H1 (cell line): ENCODE measurements around the gene DOCK9. TPM values are rescaled to one million over a fixed set of nuclear protein-coding genes. Genes with fewer than 3 reads are reported as not detected.

Source experiments
- CTCF ChIA-PET: fragments of 300-600 bp; sonication (Branson Sonifier 250); formaldehyde crosslinking; loops from one replicate; lab custom pipeline; 2021; ENCODE audit not compliant: partially characterized antibody; lab: Charles Lee
- POLR2A ChIA-PET: fragments of 300-600 bp; sonication (Branson Sonifier 250); formaldehyde crosslinking; loops from one replicate; lab custom pipeline; 2021; ENCODE audit warnings: inconsistent platforms; ENCODE audit not compliant: partially characterized antibody; lab: Charles Lee
- DNase-seq, 2 experiments: peaks; one replicate each; pipeline versions ENCODE4 v3.0.0 to v3.0.0-alpha.2; 2010 to 2022; ENCODE audit warnings: low spot score in 2 of 2, low read depth in 1 of 2, mixed read lengths in 1 of 2
- FAIRE-seq: peaks from 2 replicates; lab custom pipeline; 2011; peaks lifted over from hg19 to GRCh38; lab: Jason Lieb, UNC
- H2AFZ ChIP-seq: 2 replicates; pipeline ENCODE4 v1.8.1; 2012; ENCODE audit warnings: low read length, inconsistent platforms
- H2AK5ac ChIP-seq: 2 replicates; pipeline ENCODE4 v1.6.1; 2013; ENCODE audit warnings: low read depth, low read length
- H2BK120ac ChIP-seq: replicated peaks from 2 replicates; pipeline ENCODE3; 2013; ENCODE audit warnings: low read depth, low read length, inconsistent platforms
- H2BK12ac ChIP-seq: 2 replicates; pipeline ENCODE4 v1.6.1; 2013; ENCODE audit warnings: low read depth, low read length
- H2BK15ac ChIP-seq: 2 replicates; pipeline ENCODE4 v1.6.1; 2013; ENCODE audit warnings: low read length
- H2BK20ac ChIP-seq: 2 replicates; pipeline ENCODE4 v1.6.1; 2013; ENCODE audit warnings: low read length
- H2BK5ac ChIP-seq: 2 replicates; pipeline ENCODE4 v1.6.1; 2013; ENCODE audit warnings: low read depth, low read length
- H3K14ac ChIP-seq: 2 replicates; pipeline ENCODE4 v1.6.1; 2013; ENCODE audit warnings: inconsistent platforms; ENCODE audit not compliant: insufficient read length
- H3K18ac ChIP-seq: 2 replicates; pipeline ENCODE4 v1.6.1; 2013; ENCODE audit warnings: low read length; ENCODE audit errors: extremely low read depth
- H3K23ac ChIP-seq: 2 replicates; pipeline ENCODE4 v1.6.1; 2013; ENCODE audit warnings: inconsistent platforms; ENCODE audit not compliant: insufficient read length
- H3K23me2 ChIP-seq: 2 replicates; pipeline ENCODE4 v1.6.1; 2013; ENCODE audit warnings: low read depth, low read length
- H3K27ac ChIP-seq: 2 replicates; pipeline ENCODE4 v1.6.1; 2011; ENCODE audit warnings: low read depth, low read length, inconsistent platforms
- H3K27me3 ChIP-seq, 4 experiments: replicated peaks in 1 of 4; 1 replicate in 1 of 4; 2 replicates in 3 of 4; pipeline versions ENCODE4 v1.6.1 to v1.8.1; 2011 to 2013; ENCODE audit warnings: low read length in 3 of 4, mild to moderate bottlenecking in 3 of 4, inconsistent platforms in 2 of 4, mixed read lengths in 2 of 4, moderate library complexity in 1 of 4; ENCODE audit not compliant: control insufficient read depth in 3 of 4, insufficient read depth in 3 of 4; ENCODE audit errors: extremely low read depth in 1 of 4
- H3K36me3 ChIP-seq, 4 experiments: 2 replicates each; pipeline versions ENCODE4 v1.6.1 to v1.8.1; 2011 to 2013; ENCODE audit warnings: mild to moderate bottlenecking in 4 of 4, low read length in 3 of 4, moderate library complexity in 2 of 4, control low read depth in 1 of 4, inconsistent platforms in 1 of 4; ENCODE audit not compliant: insufficient read depth in 4 of 4, control insufficient read depth in 2 of 4
- H3K4ac ChIP-seq: replicated peaks from 2 replicates; pipeline ENCODE3; 2013; ENCODE audit warnings: low read length, low read depth, mixed read lengths, inconsistent platforms; ENCODE audit not compliant: insufficient read length
- H3K4me1 ChIP-seq, 4 experiments: replicated peaks in 1 of 4; 1 replicate in 1 of 4; 2 replicates in 3 of 4; pipeline versions ENCODE4 v1.6.1 to v1.8.1; 2011 to 2013; ENCODE audit warnings: low read length in 3 of 4, inconsistent platforms in 2 of 4, mixed read lengths in 1 of 4; ENCODE audit not compliant: insufficient read depth in 4 of 4, control insufficient read depth in 3 of 4
- H3K4me2 ChIP-seq, 2 experiments: 2 replicates each; pipeline versions ENCODE4 v1.6.1 to v1.8.1; 2011 to 2013; ENCODE audit warnings: low read depth in 2 of 2, low read length in 2 of 2, control low read depth in 1 of 2, inconsistent platforms in 1 of 2, mild to moderate bottlenecking in 1 of 2; ENCODE audit not compliant: insufficient read depth in 1 of 2
- H3K4me3 ChIP-seq, 4 experiments: fragments of 200-600, 300-600 bp in 1 of 4; sonication (generic), shearing (Covaris generic), sonication (Bioruptor Twin) in 1 of 4; 2 replicates each; pipeline versions ENCODE4 v1.5.1 to v1.8.1; 2011 to 2016; ENCODE audit warnings: low read length in 4 of 4, low read depth in 3 of 4, control low read depth in 2 of 4, inconsistent platforms in 2 of 4, mild to moderate bottlenecking in 2 of 4, mixed read lengths in 1 of 4, moderate library complexity in 1 of 4; ENCODE audit not compliant: insufficient read depth in 2 of 4; ENCODE audit errors: extremely low read depth in 1 of 4
- H3K56ac ChIP-seq: replicated peaks from 2 replicates; pipeline ENCODE3; 2013; ENCODE audit warnings: low read depth, mild to moderate bottlenecking, mixed read lengths, low read length, inconsistent platforms; ENCODE audit not compliant: insufficient read length
- H3K79me1 ChIP-seq: 2 replicates; pipeline ENCODE4 v1.6.1; 2013; ENCODE audit warnings: low read depth, low read length, control low read depth
- H3K79me2 ChIP-seq, 2 experiments: 2 replicates each; pipeline versions ENCODE4 v1.6.1 to v1.8.1; 2012 to 2013; ENCODE audit warnings: low read length in 2 of 2, mild to moderate bottlenecking in 2 of 2, inconsistent platforms in 1 of 2; ENCODE audit not compliant: insufficient read depth in 2 of 2, control insufficient read depth in 1 of 2
- H3K9ac ChIP-seq, 4 experiments: replicated peaks in 1 of 4; 1 replicate in 1 of 4; 2 replicates in 3 of 4; pipeline versions ENCODE4 v1.6.1 to v1.8.1; 2011 to 2013; ENCODE audit warnings: low read depth in 3 of 4, low read length in 3 of 4, control low read depth in 2 of 4, mild to moderate bottlenecking in 2 of 4, moderate library complexity in 2 of 4, inconsistent platforms in 1 of 4; ENCODE audit errors: extremely low read depth in 1 of 4
- H3K9me3 ChIP-seq, 2 experiments: 2 replicates each; pipeline versions ENCODE4 v1.6.1 to v1.8.1; 2012 to 2013; ENCODE audit warnings: mild to moderate bottlenecking in 2 of 2, moderate library complexity in 2 of 2, control low read depth in 1 of 2, inconsistent platforms in 1 of 2, low read depth in 1 of 2, low read length in 1 of 2, mixed read lengths in 1 of 2; ENCODE audit not compliant: insufficient read depth in 2 of 2
- H4K20me1 ChIP-seq, 2 experiments: replicated peaks in 1 of 2; 2 replicates each; pipeline versions ENCODE3 to v1.8.1; 2011 to 2013; ENCODE audit warnings: inconsistent platforms in 2 of 2, low read length in 2 of 2, mild to moderate bottlenecking in 1 of 2; ENCODE audit not compliant: insufficient read depth in 2 of 2, control insufficient read depth in 1 of 2
- H4K5ac ChIP-seq: 2 replicates; pipeline ENCODE4 v1.6.1; 2013; ENCODE audit warnings: low read length, low read depth, mixed read lengths, inconsistent platforms; ENCODE audit not compliant: insufficient read length
- H4K8ac ChIP-seq: 2 replicates; pipeline ENCODE4 v1.8.0; 2013; ENCODE audit warnings: mild to moderate bottlenecking, moderate library complexity, low read length, inconsistent platforms; ENCODE audit not compliant: insufficient read depth; ENCODE audit errors: extremely low read depth
- H4K91ac ChIP-seq: replicated peaks from 2 replicates; pipeline ENCODE3; 2013; ENCODE audit warnings: low read length, mixed read lengths, inconsistent platforms; ENCODE audit not compliant: insufficient read length
- CBX5 ChIP-seq: fragments of 300-800, 300-1000 bp; sonication (generic); IDR thresholded peaks from 2 replicates; pipeline ENCODE4 v1.7.1; 2016; ENCODE audit warnings: antibody characterized with exemption, low read length, low read depth
- CTBP2 ChIP-seq: IDR thresholded peaks from 2 replicates; pipeline ENCODE4 v1.7.0; 2011; ENCODE audit warnings: borderline replicate concordance, mild to moderate bottlenecking, moderate library complexity, mixed read lengths, low read length; ENCODE audit not compliant: insufficient read depth, insufficient read length
- CTCF ChIP-seq, 3 experiments: IDR thresholded peaks; 1 replicate in 2 of 3; 2 replicates in 1 of 3; pipeline versions ENCODE4 v1.5.1 to v1.6.1; 2011; ENCODE audit warnings: low read length in 3 of 3, mild to moderate bottlenecking in 3 of 3, inconsistent platforms in 2 of 3, low read depth in 1 of 3, moderate library complexity in 1 of 3; ENCODE audit not compliant: insufficient read depth in 1 of 3; ENCODE audit errors: control extremely low read depth in 1 of 3
- POLR2A ChIP-seq, 2 experiments: IDR thresholded peaks; 1 replicate in 1 of 2; 2 replicates in 1 of 2; pipeline ENCODE4 v1.6.1; 2011; ENCODE audit warnings: low read depth in 2 of 2, low read length in 2 of 2, mild to moderate bottlenecking in 2 of 2; ENCODE audit errors: control extremely low read depth in 1 of 2
- RNF2 ChIP-seq: fragments of 200-900, 300-1000 bp; sonication (generic); IDR thresholded peaks from 2 replicates; pipeline ENCODE4 v1.7.1; 2016; ENCODE audit warnings: borderline replicate concordance, low read depth, mild to moderate bottlenecking, antibody characterized with exemption, low read length; ENCODE audit not compliant: poor library complexity, severe bottlenecking; ENCODE audit errors: missing control alignments
- RXRA ChIP-seq: IDR thresholded peaks from 2 replicates; pipeline ENCODE4 v1.6.1; 2011; ENCODE audit warnings: low read depth, mild to moderate bottlenecking, low read length, moderate library complexity; ENCODE audit not compliant: insufficient read depth
- TAF7 ChIP-seq: optimal IDR thresholded peaks from 2 replicates; pipeline ENCODE3; 2011; ENCODE audit warnings: low read depth, mild to moderate bottlenecking, inconsistent platforms, low read length, moderate library complexity, borderline replicate concordance
- YY1 ChIP-seq: IDR thresholded peaks from 2 replicates; pipeline ENCODE4 v1.6.1; 2011; ENCODE audit warnings: low read depth, mild to moderate bottlenecking, low read length
- WGBS, 2 experiments: shearing (Covaris generic) in 1 of 2; methylation state at CpG; one replicate each; pipeline versions ENCODE4 v1.1.6 to v1.1.7; 2013 to 2015; ENCODE audit warnings: low lambda C conversion rate in 2 of 2, mixed read lengths in 2 of 2, inconsistent platforms in 1 of 2, low coverage in 1 of 2, missing lambda C conversion rate in 1 of 2; ENCODE audit not compliant: insufficient replicate concordance in 2 of 2, insufficient coverage in 1 of 2, insufficient read length in 1 of 2; ENCODE audit errors: extremely low coverage in 1 of 2, missing lambda C conversion rate in 1 of 2; 5-methylcytosine and 5-hydroxymethylcytosine counted together
- polyA plus RNA-seq, 7 experiments: library from polyadenylated mRNA; depleted of rRNA in 3 of 7; stranded (reverse) in 5 of 7; unstranded in 2 of 7; fragments of >200 nt in 5 of 7; fragments of 200-250 nt in 2 of 7; gene quantifications; 1 replicate in 5 of 7; 2 replicates in 1 of 7; 4 replicates in 1 of 7; pipeline versions ENCODE4 v1.2.1 to v1.2.3, GENCODE V29; 2011 to 2013; ENCODE audit warnings: missing spikeins in 2 of 7, mixed read lengths in 2 of 7
- total RNA-seq: library from RNA; stranded (reverse); fragmentation: NEBNext Ultra II Directional; extraction: Animal tissue kit (Norgen Biotek cat#: 25700); gene quantifications from 2 replicates; pipeline ENCODE4 v1.2.1, GENCODE V29; 2021

DOCK9 gene
- total and polyA plus RNA-seq, 2 of the 8 experiments (the other 6 are each of a cell fraction or from before 2014, with no cell fraction given) = 21.6 to 31.5 TPM

- no peak overlapping the region for H2AK5ac ChIP-seq
- no peaks in the 10 kb centered on the region for H3K79me2 ChIP-seq
- H2BK5ac ChIP-seq = no peak overlapping the region
- H3K56ac ChIP-seq = no peak overlapping the region
- no peak overlapping the region for H4K8ac ChIP-seq
- FAIRE-seq (no peak), DNase-seq (no peak)
- H4K5ac ChIP-seq = no peak overlapping the region
- H3K9me3 ChIP-seq = no peaks in the 10 kb centered on the region
- TF ChIP-seq POLR2A (IDR thresholded peaks at IDR 0.05; ENCODE audit: control extremely low read depth in 1 of 2, low read depth in 2 of 2, low read length in 2 of 2) = no peak
- no peak for TF ChIP-seq CTCF (IDR thresholded peaks at IDR 0.05; ENCODE audit: control extremely low read depth in 1 of 3, insufficient read depth in 1 of 3, low read depth in 1 of 3, low read length in 3 of 3)
- TF ChIP-seq CBX5 = no peak
- TF ChIP-seq YY1 = no peak
- TF ChIP-seq CTBP2 = no peak
- no peak for TF ChIP-seq TAF7
- no peak for TF ChIP-seq RNF2
- no peak for TF ChIP-seq RXRA
- no peak overlapping the region for H2BK20ac ChIP-seq
- H3K9ac ChIP-seq = no peak overlapping the region
- H3K27ac ChIP-seq = no peak overlapping the region
- WGBS, 2 experiments = 92% methylated on average over 4 of the region's 4 CpGs; no CpG with 5 or more reads in 1 of the 2 experiments
- no peak overlapping the region for H3K4me3 ChIP-seq
- H4K91ac ChIP-seq = no peak overlapping the region
- no peak overlapping the region for H3K4me2 ChIP-seq
- H3K18ac ChIP-seq = no peak overlapping the region
- H3K23ac ChIP-seq = no peak overlapping the region
- H2BK15ac ChIP-seq = no peak overlapping the region
- ChIA-PET CTCF (interaction anchor here (0.5 to 2.9 kb wide), 9 partner anchors 9 to 206 kb away, joined by 3 to 13 read pairs (median 3); no protein-coding TSS in a partner anchor), POLR2A (interaction anchor here (0.9 to 1.9 kb wide), 2 partner anchors 10 to 15 kb away, joined by 3 to 5 read pairs; no protein-coding TSS in a partner anchor)
- no peak overlapping the region for H2BK120ac ChIP-seq
- no peak overlapping the region for H2AFZ ChIP-seq
- peaks cover 0 to under 1% (median 0%) of the 10 kb centered on the region in 4 experiments; a peak in 1 of 8 replicates for H3K36me3 ChIP-seq
- H3K79me1 ChIP-seq = no peaks in the 10 kb centered on the region
- no peak overlapping the region for H3K4ac ChIP-seq
- H3K14ac ChIP-seq = no peak overlapping the region
- H3K4me1 ChIP-seq = peaks cover 2 to 14% (median 9%) of the 10 kb centered on the region in 4 experiments; a peak in 6 of 7 replicates
- no peaks in the 10 kb centered on the region for H3K23me2 ChIP-seq
- no peaks in the 10 kb centered on the region for H3K27me3 ChIP-seq
- no peak overlapping the region for H2BK12ac ChIP-seq
- no peaks in the 10 kb centered on the region for H4K20me1 ChIP-seq
Measured at GRCh38 chr13:98889419-98890085, 88.3 kb downstream of the DOCK9 start.
